Measurements from ENCODE around the gene CSRP3.

DNA sequence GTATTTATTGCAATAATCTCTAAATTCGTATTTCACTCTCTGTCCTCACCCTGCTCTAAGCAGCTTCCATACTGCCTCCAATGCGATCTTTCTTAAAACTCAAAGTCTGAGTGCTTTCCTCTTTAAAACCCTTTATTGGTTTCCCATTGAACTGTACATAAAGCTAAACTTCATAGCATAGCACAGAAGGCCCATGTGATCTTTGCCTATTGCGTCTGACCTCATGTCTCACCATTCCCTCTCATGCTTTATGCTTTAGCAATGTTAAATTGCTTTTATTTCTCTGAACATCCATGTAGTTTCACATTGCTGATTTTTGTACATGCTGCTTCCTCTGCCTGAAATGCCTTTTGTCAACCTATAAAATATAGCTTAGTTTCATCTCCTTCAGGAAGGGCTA lies 56.5 kb downstream of the CSRP3 start:
- TF ChIP-seq EP300 (IDR thresholded peaks at IDR 0.05) (no peak), POLR2AphosphoS5 (IDR thresholded peaks at IDR 0.05) (no peak), POLR2A (IDR thresholded peaks at IDR 0.05) (no peak)
- TF ChIP-seq, protein P1, sequence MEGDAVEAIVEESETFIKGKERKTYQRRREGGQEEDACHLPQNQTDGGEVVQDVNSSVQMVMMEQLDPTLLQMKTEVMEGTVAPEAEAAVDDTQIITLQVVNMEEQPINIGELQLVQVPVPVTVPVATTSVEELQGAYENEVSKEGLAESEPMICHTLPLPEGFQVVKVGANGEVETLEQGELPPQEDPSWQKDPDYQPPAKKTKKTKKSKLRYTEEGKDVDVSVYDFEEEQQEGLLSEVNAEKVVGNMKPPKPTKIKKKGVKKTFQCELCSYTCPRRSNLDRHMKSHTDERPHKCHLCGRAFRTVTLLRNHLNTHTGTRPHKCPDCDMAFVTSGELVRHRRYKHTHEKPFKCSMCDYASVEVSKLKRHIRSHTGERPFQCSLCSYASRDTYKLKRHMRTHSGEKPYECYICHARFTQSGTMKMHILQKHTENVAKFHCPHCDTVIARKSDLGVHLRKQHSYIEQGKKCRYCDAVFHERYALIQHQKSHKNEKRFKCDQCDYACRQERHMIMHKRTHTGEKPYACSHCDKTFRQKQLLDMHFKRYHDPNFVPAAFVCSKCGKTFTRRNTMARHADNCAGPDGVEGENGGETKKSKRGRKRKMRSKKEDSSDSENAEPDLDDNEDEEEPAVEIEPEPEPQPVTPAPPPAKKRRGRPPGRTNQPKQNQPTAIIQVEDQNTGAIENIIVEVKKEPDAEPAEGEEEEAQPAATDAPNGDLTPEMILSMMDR (IDR thresholded peaks at IDR 0.05): no peak
